MCF 10A (cell line): Measurements from ENCODE around the gene KIF19. TPM values are rescaled to one million over a fixed set of nuclear protein-coding genes. Genes with fewer than 3 reads are reported as not detected.

Source experiments
- BruUV-seq: library from RNA; stranded (reverse); fragments of 400-500 nt; replicated peaks from 2 replicates; lab custom pipeline; 2021; lab: Mats Ljungman, UMichigan
- CTCF ChIA-PET: fragments of 300-600 bp; sonication (Branson Sonifier 250); formaldehyde crosslinking; extraction: SDS; loops from one replicate; lab custom pipeline; 2021; ENCODE audit warnings: antibody characterized with exemption, inconsistent platforms; lab: Yijun Ruan, JAX
- POLR2A ChIA-PET: fragments of 300-600, 350-650 bp; sonication (Branson Sonifier 250); formaldehyde crosslinking; extraction: SDS; loops from one replicate; lab custom pipeline; 2020; ENCODE audit warnings: antibody characterized with exemption, inconsistent platforms; lab: Yijun Ruan, JAX
- DNase-seq: peaks from one replicate; pipeline ENCODE4 v3.0.0-alpha.2; 2018; ENCODE audit not compliant: unreplicated experiment
- H3K27ac Mint-ChIP-seq: one replicate; pipeline ENCODE4 v1.8.0; 2022; ENCODE audit warnings: mild to moderate bottlenecking, low read depth, mixed read lengths; ENCODE audit not compliant: unreplicated experiment
- H3K27me3 Mint-ChIP-seq: one replicate; pipeline ENCODE4 v1.8.0; 2022; ENCODE audit warnings: mixed read lengths; ENCODE audit not compliant: insufficient read depth, unreplicated experiment
- H3K36me3 Mint-ChIP-seq: one replicate; pipeline ENCODE4 v1.8.0; 2022; ENCODE audit warnings: mild to moderate bottlenecking, moderate library complexity, mixed read lengths; ENCODE audit not compliant: insufficient read depth, unreplicated experiment
- H3K4me1 Mint-ChIP-seq: one replicate; pipeline ENCODE4 v1.8.0; 2022; ENCODE audit warnings: mixed read lengths; ENCODE audit not compliant: insufficient read depth, unreplicated experiment
- H3K4me3 Mint-ChIP-seq: one replicate; pipeline ENCODE4 v1.8.0; 2022; ENCODE audit warnings: mild to moderate bottlenecking, moderate library complexity, mixed read lengths; ENCODE audit not compliant: unreplicated experiment
- H3K9me3 Mint-ChIP-seq: one replicate; pipeline ENCODE4 v1.8.0; 2022; ENCODE audit warnings: mixed read lengths; ENCODE audit not compliant: unreplicated experiment
- intact Hi-C: fragments of 100-400 bp; cut with micrococcal nuclease; formaldehyde crosslinking; loops from 2 replicates; pipeline ENCODE4 v1.14.1; 2022
- total RNA-seq: library from RNA; stranded (reverse); gene quantifications from 2 replicates; pipeline ENCODE4 v1.2.3, GENCODE V29; 2022
- TF ChIP-seq, protein P1 (sequence below): fragments of 200-600 bp; IDR thresholded peaks from one replicate; pipeline ENCODE4 v1.8.0; 2022; ENCODE audit warnings: antibody characterized with exemption, mild to moderate bottlenecking; ENCODE audit not compliant: unreplicated experiment

The KIF19 gene
- total RNA-seq, 1 experiment from 2014 or later = not detected

- TF ChIP-seq, protein P1, sequence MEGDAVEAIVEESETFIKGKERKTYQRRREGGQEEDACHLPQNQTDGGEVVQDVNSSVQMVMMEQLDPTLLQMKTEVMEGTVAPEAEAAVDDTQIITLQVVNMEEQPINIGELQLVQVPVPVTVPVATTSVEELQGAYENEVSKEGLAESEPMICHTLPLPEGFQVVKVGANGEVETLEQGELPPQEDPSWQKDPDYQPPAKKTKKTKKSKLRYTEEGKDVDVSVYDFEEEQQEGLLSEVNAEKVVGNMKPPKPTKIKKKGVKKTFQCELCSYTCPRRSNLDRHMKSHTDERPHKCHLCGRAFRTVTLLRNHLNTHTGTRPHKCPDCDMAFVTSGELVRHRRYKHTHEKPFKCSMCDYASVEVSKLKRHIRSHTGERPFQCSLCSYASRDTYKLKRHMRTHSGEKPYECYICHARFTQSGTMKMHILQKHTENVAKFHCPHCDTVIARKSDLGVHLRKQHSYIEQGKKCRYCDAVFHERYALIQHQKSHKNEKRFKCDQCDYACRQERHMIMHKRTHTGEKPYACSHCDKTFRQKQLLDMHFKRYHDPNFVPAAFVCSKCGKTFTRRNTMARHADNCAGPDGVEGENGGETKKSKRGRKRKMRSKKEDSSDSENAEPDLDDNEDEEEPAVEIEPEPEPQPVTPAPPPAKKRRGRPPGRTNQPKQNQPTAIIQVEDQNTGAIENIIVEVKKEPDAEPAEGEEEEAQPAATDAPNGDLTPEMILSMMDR = no peak
- DNase-seq = no peak
- no peak overlapping the region for H3K4me3 Mint-ChIP-seq
- CTCF ChIA-PET = interaction anchor here (0.6 to 1.4 kb wide), 2 partner anchors 30 to 421 kb away, joined by 3 to 4 read pairs; partner anchors contain the start of gene GPR142
- H3K4me1 Mint-ChIP-seq = no peaks in the 10 kb centered on the region
- H3K27me3 Mint-ChIP-seq = peaks cover 26% of the 10 kb centered on the region
- POLR2A ChIA-PET = interaction anchor here (0.6 kb wide), 1 partner anchor 1369 kb away, joined by 4 read pairs; no protein-coding TSS in a partner anchor
- H3K36me3 Mint-ChIP-seq = peaks cover 7% of the 10 kb centered on the region
- intact Hi-C loops = no loop called here
- no peaks in the 10 kb centered on the region for H3K9me3 Mint-ChIP-seq
- no TSS peak for BruUV-seq
- no peak overlapping the region for H3K27ac Mint-ChIP-seq
These were observed 11.9 kb downstream of the KIF19 start for GRCh38 chr17:74337834-74338500.

DNA sequence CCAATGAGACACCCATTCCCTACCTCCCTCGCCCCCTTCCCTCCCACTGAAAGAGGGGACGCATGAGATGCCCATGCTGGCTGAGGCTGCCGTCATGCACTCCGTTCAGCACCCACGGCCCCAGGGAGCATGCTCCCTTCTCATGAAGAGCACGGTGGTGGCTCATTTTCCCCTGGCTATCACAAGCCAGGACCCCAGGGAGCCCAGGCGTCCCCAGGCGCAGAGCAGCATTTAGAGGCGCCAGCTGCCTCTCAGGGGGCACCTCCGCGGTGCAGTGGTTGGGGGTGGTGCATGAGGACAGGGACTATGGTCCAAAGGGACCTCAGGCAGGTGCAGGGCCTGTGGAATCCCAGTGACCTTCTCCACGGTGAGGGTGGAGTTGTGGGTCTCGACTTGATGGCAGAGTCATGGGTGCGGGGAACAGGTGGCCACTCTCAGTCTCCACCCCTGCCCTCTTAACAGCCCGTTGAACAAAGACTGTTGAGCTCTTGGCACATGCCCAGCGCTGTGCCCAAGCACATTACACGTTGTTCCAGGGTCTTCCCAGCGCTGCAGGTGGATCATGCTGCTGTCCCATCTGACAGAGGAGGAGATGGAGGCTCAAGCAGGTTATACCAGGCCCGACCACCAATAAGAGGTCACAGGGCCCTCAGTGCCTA is 13.6 kb downstream of the KIF19 start:
- no peaks in the 10 kb centered on the region for H3K9me3 Mint-ChIP-seq
- H3K4me3 Mint-ChIP-seq = no peak overlapping the region
- peaks cover 7% of the 10 kb centered on the region for H3K36me3 Mint-ChIP-seq
- ChIA-PET POLR2A (interaction anchor here (0.7 kb wide), 1 partner anchor 37 kb away, joined by 4 read pairs; no protein-coding TSS in a partner anchor), CTCF (no interaction called here)
- intact Hi-C loops = no loop called here
- H3K27ac Mint-ChIP-seq = no peak overlapping the region
- no peak for DNase-seq
- TF ChIP-seq, protein P1 = no peak
- peaks cover 26% of the 10 kb centered on the region for H3K27me3 Mint-ChIP-seq
- no peaks in the 10 kb centered on the region for H3K4me1 Mint-ChIP-seq
- BruUV-seq = no TSS peak

GRCh38 chr17:74340470-74341023 is 14.5 kb downstream of the KIF19 start:
- Mint-ChIP-seq H3K36me3 (peaks cover 7% of the 10 kb centered on the region), H3K9me3 (no peaks in the 10 kb centered on the region), H3K27me3 (peaks cover 26% of the 10 kb centered on the region), H3K27ac (no peak overlapping the region), H3K4me1 (no peaks in the 10 kb centered on the region), H3K4me3 (no peak overlapping the region)
- intact Hi-C loops = no loop called here
- no peak for DNase-seq
- no TSS peak for BruUV-seq
- TF ChIP-seq, protein P1 = no peak
- ChIA-PET CTCF (no interaction called here), POLR2A (no interaction called here)

GRCh38 chr17:74342224-74342623 is 16.2 kb downstream of the KIF19 start:
- peaks cover 7% of the 10 kb centered on the region for H3K36me3 Mint-ChIP-seq
- POLR2A ChIA-PET = no interaction called here
- TF ChIP-seq, protein P1 = no peak

More at GRCh38 chr17:74342224-74342623, 16.2 kb downstream of the KIF19 start:
- intact Hi-C loops = no loop called here
- Mint-ChIP-seq H3K9me3 (no peaks in the 10 kb centered on the region), H3K27me3 (peaks cover 21% of the 10 kb centered on the region), H3K4me3 (no peak overlapping the region), H3K27ac (no peak overlapping the region), H3K4me1 (no peaks in the 10 kb centered on the region)
- no TSS peak for BruUV-seq
- DNase-seq = no peak
- CTCF ChIA-PET = no interaction called here
